SK-N-SH treated with all-trans-retinoic acid at 6 μM for 48 hours (cell line): ENCODE results near the gene RBM19.

Experiments
- ARNTL ChIP-seq: fragments of 450-650 bp; formaldehyde crosslinking; IDR thresholded peaks from 2 replicates; pipeline ENCODE4 v1.5.0; 2020; ENCODE audit warnings: low read depth, mild to moderate bottlenecking, moderate library complexity, borderline replicate concordance
- ESRRG ChIP-seq: fragments of 250-450 bp; sonication (Bioruptor Pico); IDR thresholded peaks from 2 replicates; pipeline ENCODE4 v1.6.1; 2021; ENCODE audit warnings: mild to moderate bottlenecking
- ZC3H10 ChIP-seq: fragments of 250-450 bp; sonication (Bioruptor Pico); IDR thresholded peaks from 2 replicates; pipeline ENCODE4 v1.5.1; 2021; ENCODE audit warnings: mild to moderate bottlenecking, moderate library complexity
- ZFP3 ChIP-seq: fragments of 250-450 bp; sonication (Bioruptor Pico); IDR thresholded peaks from 2 replicates; pipeline ENCODE4 v1.5.0; 2020; ENCODE audit warnings: mild to moderate bottlenecking, moderate library complexity
- ZFP30 ChIP-seq: fragments of 450-650 bp; formaldehyde crosslinking; IDR thresholded peaks from 2 replicates; pipeline ENCODE4 v1.5.0; 2022; ENCODE audit warnings: mild to moderate bottlenecking, moderate library complexity
- ZNF70 ChIP-seq: fragments of 450-650 bp; formaldehyde crosslinking; IDR thresholded peaks from 2 replicates; pipeline ENCODE4 v1.5.0; 2020; ENCODE audit warnings: mild to moderate bottlenecking, moderate library complexity
- TF ChIP-seq, protein P1 (sequence below): fragments of 250-450 bp; sonication (Bioruptor Pico); IDR thresholded peaks from 2 replicates; pipeline ENCODE4 v1.8.0; 2020; ENCODE audit warnings: mild to moderate bottlenecking, moderate library complexity, borderline replicate concordance

DNA sequence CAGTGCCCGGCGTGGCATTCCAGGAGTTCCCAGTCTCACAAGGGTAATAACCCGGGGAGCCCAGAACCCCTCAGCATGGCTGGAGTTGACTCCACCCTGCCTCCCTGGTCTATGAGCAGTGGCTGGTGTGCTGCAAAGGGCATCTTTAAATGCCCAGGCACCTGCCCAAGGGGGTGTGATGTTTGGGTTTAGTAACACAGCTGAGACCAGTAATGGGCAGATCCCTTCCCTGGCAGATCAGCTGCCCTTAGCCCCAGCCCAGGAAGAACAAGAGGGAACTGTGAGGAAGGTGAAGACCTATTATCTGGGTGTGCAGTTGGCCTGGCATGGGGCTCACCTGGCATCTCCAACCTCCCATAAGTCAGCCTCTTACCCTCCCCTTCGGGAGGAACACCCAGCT, 35.9 kb downstream of the RBM19 start:
- no peak for TF ChIP-seq ZNF70 (CRISPR knock-in tag)
- TF ChIP-seq, protein P1, sequence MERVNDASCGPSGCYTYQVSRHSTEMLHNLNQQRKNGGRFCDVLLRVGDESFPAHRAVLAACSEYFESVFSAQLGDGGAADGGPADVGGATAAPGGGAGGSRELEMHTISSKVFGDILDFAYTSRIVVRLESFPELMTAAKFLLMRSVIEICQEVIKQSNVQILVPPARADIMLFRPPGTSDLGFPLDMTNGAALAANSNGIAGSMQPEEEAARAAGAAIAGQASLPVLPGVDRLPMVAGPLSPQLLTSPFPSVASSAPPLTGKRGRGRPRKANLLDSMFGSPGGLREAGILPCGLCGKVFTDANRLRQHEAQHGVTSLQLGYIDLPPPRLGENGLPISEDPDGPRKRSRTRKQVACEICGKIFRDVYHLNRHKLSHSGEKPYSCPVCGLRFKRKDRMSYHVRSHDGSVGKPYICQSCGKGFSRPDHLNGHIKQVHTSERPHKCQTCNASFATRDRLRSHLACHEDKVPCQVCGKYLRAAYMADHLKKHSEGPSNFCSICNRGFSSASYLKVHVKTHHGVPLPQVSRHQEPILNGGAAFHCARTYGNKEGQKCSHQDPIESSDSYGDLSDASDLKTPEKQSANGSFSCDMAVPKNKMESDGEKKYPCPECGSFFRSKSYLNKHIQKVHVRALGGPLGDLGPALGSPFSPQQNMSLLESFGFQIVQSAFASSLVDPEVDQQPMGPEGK (CRISPR knock-in tag) = no peak
- TF ChIP-seq ZFP30 (CRISPR knock-in tag) = no peak
- TF ChIP-seq ZFP3 = no peak
- no peak for TF ChIP-seq ZC3H10 (CRISPR knock-in tag)
- no peak for TF ChIP-seq ARNTL (CRISPR knock-in tag)
- no peak for TF ChIP-seq ESRRG (CRISPR knock-in tag)
